GM21717 (cell line): ENCODE measurements around the gene RFXANK.
A peak's percentile ranks its signal among the peaks of the same experiment; 100 is the strongest.
"Not testable (repeated sequence)": the region's sequence is repeated elsewhere in the genome, so short reads cannot be mapped to it uniquely, and the experiment has no call there.

Experiments
- ATAC-seq: cut with Tn5 transposase; IDR thresholded peaks from one replicate; pipeline ENCODE4 v1.9.1; 2021; ENCODE audit warnings: mild to moderate bottlenecking, moderate library complexity; ENCODE audit not compliant: unreplicated experiment

Gene RFXANK

GRCh38 chr19:19192078-19192882, at the start of gene RFXANK, which contains the start of gene BORCS8:
Gene RFXANK (plus strand): TSS chr19:19192258. CDS start chr19:19193947, 1,689 bp downstream.
Gene BORCS8 (minus strand): TSS chr19:19192152. CDS start chr19:19192117, 35 bp downstream.
- ATAC-seq: peak; percentile 64

GRCh38 chr19:19142347-19142746, 49.7 kb upstream of the RFXANK start:
- ATAC-seq: no peak

GRCh38 chr19:19145281-19145680, 46.8 kb upstream of the RFXANK start:
- ATAC-seq: no peak

DNA sequence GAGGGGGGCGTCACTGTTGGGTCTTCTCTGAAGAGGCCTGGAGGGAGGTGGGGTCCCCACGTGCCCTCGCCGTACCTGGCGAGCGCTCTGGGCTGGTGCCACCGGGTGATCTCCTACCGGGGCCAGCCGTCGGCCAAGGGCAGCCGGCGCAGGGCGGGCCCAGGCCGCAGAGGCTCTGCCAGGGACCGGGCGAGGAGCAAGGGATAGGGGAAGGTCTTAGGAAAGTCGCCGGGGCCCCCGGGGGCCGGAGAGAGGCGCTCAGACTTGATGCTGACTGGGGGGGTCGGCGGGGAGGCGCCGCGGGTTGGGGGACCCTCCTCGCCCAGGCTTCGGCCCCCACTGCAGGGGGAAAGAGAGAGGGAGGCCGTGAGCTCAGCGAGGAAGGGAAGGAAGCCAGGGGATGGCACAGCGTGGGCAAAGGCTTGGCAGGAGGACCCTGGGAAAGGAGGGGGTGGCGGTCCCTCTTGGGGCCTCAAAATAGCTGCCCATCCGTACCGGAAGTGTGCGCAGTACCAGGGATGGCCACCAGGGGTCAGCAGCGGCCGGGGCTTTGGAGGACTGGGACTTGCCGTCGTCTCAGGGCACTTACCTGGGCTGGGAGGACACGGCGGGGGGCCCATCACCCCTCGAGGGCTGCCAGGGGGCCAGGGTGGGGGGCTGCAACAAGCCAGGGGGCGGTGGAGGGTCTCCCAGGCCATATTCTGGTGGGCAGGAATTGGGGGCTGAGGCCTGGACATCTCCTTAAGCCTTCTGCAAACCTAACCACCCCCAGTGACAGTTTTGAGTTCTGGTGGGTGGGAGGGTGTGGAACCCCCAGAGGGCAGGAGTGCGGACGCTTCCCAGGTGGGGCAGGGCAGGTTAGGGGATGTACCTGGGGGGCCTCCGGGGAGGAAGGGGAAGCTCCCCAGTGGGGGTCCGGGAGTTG, 46.1 kb upstream of the RFXANK start:
- no peak for ATAC-seq

GRCh38 chr19:19146865-19147264, 45.2 kb upstream of the RFXANK start:
- ATAC-seq: no peak

- ATAC-seq: no peak
Measured at GRCh38 chr19:19147344-19147743, 44.7 kb upstream of the RFXANK start.

- ATAC-seq: not testable (repeated sequence)
Measured at GRCh38 chr19:19148504-19148903, 43.6 kb upstream of the RFXANK start.

DNA sequence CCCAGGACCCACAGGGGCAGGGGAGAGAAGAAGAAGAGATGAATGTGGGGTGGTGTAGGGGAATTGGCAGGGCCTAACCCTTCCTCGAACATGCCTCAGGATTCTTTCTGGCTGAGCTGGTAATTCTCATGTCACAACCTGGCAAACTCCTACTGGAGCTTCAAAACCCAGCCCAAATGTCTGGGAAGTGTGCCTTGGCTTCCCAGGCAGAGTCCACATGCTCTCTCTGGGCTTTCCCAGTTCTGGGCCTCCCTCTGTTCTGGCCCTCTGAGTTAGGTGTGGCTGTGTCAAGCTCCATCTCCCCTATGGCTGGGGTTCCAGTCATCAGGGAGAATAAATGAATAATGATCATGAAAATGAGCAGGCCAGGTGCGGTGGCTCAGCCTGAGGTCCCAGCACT, 42.6 kb upstream of the RFXANK start:
- no peak for ATAC-seq

- no peak for ATAC-seq
Measured at GRCh38 chr19:19151418-19151817, 40.6 kb upstream of the RFXANK start.

DNA sequence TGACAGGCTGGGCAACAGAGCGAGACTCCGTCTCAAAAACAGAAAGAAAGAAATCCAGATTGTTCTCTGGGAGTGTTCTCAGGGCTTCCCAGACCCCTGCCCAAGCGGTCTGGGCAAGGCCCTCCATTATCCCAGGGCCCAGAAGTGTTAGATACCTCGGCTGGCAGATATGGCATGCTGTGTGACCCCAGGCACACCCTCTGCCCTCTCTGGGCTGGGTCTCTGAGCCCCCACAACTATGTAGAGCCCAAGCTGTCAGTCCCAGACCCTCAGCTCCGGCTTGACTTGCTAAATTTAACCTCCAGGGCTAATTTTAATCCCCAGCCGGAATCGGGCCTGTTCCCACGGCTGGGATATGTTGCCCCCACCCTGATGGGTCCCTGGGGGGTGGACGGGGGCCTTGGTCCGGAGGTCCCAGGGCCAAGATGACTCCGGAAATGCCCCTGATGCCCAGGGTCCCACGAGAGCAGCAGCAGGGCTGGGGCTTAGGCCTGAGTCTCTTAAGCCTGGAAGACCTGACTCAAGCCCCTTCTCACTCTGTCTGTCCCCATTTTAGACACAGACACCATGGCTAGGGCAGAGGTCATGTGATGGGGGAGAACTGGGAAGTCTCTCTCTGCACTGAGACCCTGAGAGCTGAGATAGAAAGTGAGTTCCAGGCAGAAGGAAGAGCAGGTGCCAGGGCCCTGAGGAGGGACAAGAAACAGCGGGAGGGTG, 39.2 kb upstream of the RFXANK start:
- ATAC-seq: no peak

GRCh38 chr19:19154768-19155494, 37.1 kb upstream of the RFXANK start:
- ATAC-seq: no peak

DNA sequence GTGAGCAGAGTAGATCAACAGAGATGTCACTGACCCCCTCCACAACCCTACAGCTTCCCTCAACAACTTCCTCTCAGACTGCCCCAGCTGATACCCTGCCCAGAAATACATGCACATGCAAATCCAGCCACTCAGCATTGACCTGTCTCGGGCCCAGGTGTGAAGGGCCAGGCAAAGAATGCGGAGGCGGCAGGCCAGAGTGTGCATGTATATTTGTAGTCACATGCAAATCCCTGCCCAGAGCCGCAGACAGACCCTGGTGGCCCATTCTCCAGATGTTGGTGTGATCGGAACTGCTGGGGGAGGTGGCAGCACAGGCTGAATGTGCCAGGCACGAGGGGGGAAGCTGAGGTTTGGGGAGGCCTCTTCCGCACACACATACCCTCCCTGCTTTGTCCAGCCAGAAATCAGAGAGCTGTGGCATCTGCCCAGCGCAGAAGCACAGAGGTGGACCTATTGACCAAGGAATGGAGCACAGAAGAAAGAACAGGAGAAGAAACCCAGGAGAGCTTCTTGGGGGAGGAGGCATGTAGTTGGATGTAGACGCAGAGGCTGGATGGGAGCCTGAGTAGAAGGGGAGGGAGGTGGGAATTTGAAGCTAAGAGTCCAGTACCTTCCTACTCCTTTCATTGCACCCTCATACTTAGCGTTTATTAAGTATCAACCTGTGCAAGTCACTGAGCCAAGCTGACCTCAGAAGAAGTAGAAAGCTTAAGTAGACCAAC, 36.4 kb upstream of the RFXANK start:
- ATAC-seq: peak; percentile 58

GRCh38 chr19:19157808-19158207, 34.2 kb upstream of the RFXANK start:
- no peak for ATAC-seq

GRCh38 chr19:19159534-19159933, 32.5 kb upstream of the RFXANK start:
- ATAC-seq: no peak

DNA sequence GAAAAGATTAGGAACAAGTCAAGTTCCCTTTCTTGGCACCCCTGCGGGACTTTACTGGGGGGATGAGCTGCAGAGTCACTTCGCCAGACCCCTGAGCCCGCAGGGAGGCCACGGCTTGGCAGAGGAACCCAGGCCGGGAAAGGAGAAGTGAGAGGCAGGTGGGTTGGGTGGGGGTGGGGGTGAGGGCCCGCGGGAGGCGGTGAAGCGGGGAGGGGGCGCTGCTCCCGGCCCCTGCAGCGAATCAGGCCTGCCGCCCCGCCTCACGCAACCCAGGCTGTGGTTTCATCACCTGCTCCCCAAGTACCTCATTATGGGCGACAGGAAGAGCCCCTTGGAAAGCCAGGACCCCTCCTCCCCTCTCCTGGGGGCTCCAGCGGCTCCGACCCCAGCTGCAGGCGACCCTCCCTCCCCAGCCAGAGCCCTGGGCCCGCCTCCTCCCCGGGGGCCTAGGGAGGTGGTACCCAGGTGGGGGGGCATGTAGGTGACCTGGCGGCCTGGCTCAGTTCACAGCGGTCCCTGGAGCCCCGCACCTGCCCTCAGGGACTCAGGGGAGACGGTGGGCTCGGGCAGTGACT, 31.5 kb upstream of the RFXANK start:
- no peak for ATAC-seq

DNA sequence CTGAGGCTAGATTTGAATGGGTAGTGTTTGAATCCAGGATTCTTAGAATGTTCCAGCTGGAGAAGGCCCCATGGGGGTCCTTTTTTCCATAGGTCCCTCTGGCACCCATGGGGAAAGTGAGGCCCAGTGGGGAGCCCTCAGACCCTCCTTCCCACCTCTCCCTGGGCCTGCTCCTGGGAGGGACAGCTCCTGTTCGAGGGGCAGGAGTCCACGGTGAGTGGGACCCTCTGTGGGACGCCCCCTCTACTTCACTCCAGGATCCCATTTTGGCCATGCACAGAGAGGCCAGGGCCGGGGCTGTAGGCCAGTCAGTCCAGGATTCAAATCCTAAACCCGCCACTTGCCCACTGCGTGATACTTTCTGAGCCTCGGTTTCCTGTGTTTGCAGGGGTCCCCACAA, 29.6 kb upstream of the RFXANK start:
- no peak for ATAC-seq

DNA sequence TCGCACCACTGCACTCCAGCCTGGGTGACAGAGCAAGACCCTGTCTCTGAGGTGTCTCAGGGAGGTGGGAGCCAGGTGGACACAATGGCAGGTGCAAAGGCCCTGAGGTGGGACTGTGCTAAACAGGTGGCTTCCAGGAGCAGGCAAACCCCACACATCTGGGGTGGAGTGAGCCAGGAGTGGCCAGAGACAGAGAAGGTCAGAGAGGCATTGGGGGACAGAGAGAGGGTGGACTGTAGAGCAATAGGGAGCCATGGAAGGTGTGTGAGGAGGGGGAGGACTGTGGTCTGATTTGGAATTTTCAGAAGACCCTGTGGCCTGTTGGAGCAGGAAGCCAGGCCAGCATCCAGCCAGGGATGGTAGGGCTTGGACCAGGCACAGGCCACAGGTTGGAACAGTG, 26.7 kb upstream of the RFXANK start:
- ATAC-seq: no peak

GRCh38 chr19:19167612-19168011, 24.4 kb upstream of the RFXANK start:
- no peak for ATAC-seq
